Cardiac fibroblast (primary cell): ENCODE results near the gene NSMCE3.

Source experiments
- DNase-seq, 2 donors: peaks; one replicate each; pipeline versions ENCODE4 v3.0.0 to v3.0.0-alpha.2; 2010; ENCODE audit warnings: low read depth in 2 of 2
- H3K4me3 ChIP-seq, 2 donors: replicated peaks in 1 of 2; 1 replicate in 1 of 2; 2 replicates in 1 of 2; pipeline ENCODE4 v1.5.1; 2011; ENCODE audit warnings: low read depth in 2 of 2, low read length in 2 of 2, mild to moderate bottlenecking in 2 of 2, moderate library complexity in 1 of 2
- TF ChIP-seq, protein P1 (sequence below): IDR thresholded peaks from one replicate; pipeline ENCODE4 v1.5.1; 2011; ENCODE audit warnings: low read depth, mild to moderate bottlenecking, low read length, inconsistent platforms

The NSMCE3 gene

GRCh38 chr15:29285386-29285785, 15.8 kb upstream of the NSMCE3 start:
- no peak overlapping the region for H3K4me3 ChIP-seq
- TF ChIP-seq, protein P1, sequence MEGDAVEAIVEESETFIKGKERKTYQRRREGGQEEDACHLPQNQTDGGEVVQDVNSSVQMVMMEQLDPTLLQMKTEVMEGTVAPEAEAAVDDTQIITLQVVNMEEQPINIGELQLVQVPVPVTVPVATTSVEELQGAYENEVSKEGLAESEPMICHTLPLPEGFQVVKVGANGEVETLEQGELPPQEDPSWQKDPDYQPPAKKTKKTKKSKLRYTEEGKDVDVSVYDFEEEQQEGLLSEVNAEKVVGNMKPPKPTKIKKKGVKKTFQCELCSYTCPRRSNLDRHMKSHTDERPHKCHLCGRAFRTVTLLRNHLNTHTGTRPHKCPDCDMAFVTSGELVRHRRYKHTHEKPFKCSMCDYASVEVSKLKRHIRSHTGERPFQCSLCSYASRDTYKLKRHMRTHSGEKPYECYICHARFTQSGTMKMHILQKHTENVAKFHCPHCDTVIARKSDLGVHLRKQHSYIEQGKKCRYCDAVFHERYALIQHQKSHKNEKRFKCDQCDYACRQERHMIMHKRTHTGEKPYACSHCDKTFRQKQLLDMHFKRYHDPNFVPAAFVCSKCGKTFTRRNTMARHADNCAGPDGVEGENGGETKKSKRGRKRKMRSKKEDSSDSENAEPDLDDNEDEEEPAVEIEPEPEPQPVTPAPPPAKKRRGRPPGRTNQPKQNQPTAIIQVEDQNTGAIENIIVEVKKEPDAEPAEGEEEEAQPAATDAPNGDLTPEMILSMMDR, result no peak
- DNase-seq, result no peak

- no peak for DNase-seq
Observed at GRCh38 chr15:29283381-29283780, 13.8 kb upstream of the NSMCE3 start.

GRCh38 chr15:29280514-29280913, 10.9 kb upstream of the NSMCE3 start:
- H3K4me3 ChIP-seq, result no peak overlapping the region
- no peak for DNase-seq
- TF ChIP-seq, protein P1, result no peak

More at GRCh38 chr15:29283381-29283780, 13.8 kb upstream of the NSMCE3 start:
- TF ChIP-seq, protein P1, result no peak
- H3K4me3 ChIP-seq, result no peak overlapping the region

DNA sequence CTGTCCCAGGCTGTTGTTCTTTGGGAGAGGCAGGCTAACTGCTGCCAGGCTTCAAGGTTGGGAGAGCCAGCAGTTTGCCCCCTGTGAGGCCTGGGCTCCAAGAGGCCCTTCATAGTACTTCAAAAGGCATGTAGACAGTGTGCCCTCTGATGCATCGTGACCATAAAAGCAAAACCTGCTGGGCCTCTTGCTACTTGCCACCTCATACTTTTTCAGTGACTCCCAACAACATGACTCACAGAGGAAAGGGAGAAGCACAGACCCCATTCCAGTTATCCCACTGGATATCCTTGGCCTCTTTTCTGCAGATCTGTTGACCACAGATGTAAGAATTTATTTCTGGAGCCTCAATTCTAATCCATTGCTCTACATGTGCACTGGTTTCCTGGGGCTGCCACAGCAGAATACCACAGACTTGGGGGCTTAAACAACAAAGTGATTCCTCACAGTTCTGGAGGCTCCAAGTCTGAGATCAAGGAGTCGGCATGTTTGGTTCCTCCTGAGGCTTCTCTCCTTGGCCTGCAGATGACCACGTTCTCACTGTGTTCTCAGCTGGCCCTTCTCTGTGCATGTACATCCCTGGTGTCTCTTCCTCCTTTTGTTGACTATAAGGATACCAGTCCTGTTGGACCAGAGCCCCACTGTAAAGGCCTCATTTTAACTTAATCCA, 8.9 kb upstream of the NSMCE3 start:
- peak; percentile 22 to 55 for DNase-seq
- H3K4me3 ChIP-seq, result no peak overlapping the region

GRCh38 chr15:29276366-29276765, 6.7 kb upstream of the NSMCE3 start:
- DNase-seq, result no peak
- H3K4me3 ChIP-seq, result no peak overlapping the region
- TF ChIP-seq, protein P1, result no peak

More for the DNA sequence above, 8.9 kb upstream of the NSMCE3 start:
- TF ChIP-seq, protein P1, result no peak

DNA sequence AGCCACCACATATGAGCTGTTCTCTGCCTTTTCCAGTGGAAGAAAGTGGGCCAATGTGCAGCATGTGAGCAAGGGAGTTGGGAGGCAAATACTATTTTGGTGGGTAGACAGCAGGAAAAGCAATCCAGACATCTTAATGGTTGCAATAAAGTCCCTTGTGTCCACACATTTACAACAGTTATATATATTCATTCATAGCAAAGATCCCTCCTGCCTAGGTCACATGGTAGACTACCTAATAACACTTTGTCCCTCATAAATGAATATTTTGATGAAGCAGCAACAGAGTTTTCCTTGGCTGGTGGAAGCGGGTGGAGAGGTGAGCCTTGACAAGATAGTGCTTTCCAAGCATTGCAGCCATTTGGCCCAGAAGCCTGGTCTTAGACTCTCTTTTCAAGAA, 6.2 kb upstream of the NSMCE3 start:
- no peak for DNase-seq
- TF ChIP-seq, protein P1, result no peak
- H3K4me3 ChIP-seq, result no peak overlapping the region

- DNase-seq, result no peak
- TF ChIP-seq, protein P1, result no peak
- no peak overlapping the region for H3K4me3 ChIP-seq
Observed at GRCh38 chr15:29274946-29275345, 5.3 kb upstream of the NSMCE3 start.
